RKO (cell line): ENCODE measurements around the gene TMEM125.

Source experiments
- DNase-seq: peaks from one replicate; pipeline ENCODE4 v3.0.0-alpha.2; 2016; ENCODE audit warnings: low spot score

The TMEM125 gene

GRCh38 chr1:43274125-43274803 is 4.5 kb downstream of the TMEM125 start:
- DNase-seq = peak; percentile 60

DNA sequence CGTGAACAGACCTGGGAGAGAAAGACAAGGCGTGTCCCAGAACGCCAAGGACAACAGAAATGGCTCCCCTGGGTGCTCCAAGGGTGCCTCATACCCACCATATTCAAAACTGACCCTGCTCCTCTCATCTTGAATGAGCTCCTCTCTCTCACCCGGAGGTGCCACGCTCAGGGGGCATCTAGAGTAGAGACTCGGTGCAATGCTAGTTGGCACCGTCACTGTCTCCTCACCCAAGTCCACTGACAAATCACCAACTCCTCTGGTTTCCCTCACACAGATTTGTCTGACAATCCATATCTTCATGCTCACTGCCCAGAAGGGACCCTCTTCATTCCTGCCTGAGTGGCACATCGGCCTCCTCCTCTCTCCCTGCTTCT is 5.0 kb downstream of the TMEM125 start:
- DNase-seq = no peak

GRCh38 chr1:43275826-43276620 is 6.2 kb downstream of the TMEM125 start:
- DNase-seq = no peak

GRCh38 chr1:43276673-43277072 is 6.9 kb downstream of the TMEM125 start:
- DNase-seq = no peak

- DNase-seq = no peak
Measured at GRCh38 chr1:43277116-43277876, 7.5 kb downstream of the TMEM125 start.

- DNase-seq = no peak
Measured at GRCh38 chr1:43279161-43279560, 9.4 kb downstream of the TMEM125 start.

DNA sequence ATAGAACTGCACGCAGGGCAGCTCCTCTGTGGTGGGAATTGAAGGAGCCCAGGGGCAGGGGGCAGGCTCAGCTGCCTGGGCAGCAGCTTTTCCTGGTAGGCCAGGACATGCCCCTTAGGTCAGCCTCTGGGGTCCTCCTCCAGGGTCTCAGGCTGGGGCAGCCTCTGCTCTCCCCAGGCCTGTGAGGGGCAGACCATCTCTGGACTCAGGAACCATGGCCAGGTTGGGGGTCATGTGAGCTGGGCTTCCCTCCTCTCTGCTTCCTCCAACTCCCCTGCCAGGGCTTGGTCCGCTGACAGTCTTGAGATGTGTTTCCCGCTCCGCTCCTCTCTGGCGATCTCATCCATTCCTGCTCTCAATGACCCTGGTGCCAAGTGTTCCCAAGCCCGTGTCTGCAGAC is 9.9 kb downstream of the TMEM125 start:
- DNase-seq = no peak

GRCh38 chr1:43280692-43281091 is 10.9 kb downstream of the TMEM125 start:
- no peak for DNase-seq

- DNase-seq = no peak
Measured at GRCh38 chr1:43282220-43283195, 12.7 kb downstream of the TMEM125 start.

DNA sequence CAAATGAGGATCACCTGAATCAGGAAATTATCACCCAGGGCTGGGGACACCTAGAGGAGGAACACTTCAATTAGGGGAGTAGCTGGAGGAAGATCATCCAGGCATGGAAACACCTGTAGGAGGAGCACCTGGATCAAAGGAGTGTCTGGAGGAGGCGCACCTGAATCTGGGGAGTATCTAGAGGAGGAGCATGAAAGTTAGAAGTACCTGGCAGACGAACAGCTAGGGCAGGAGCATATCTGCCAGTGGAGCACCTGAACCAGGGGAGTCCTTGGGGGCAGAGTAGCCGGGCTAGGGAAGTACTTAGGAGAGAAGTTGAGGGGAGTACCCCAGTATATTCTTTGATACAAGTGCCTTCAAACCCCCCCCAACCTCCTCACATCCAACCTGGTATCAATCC is 14.3 kb downstream of the TMEM125 start:
- no peak for DNase-seq

- no peak for DNase-seq
Measured at GRCh38 chr1:43284546-43285110, 14.8 kb downstream of the TMEM125 start.

DNA sequence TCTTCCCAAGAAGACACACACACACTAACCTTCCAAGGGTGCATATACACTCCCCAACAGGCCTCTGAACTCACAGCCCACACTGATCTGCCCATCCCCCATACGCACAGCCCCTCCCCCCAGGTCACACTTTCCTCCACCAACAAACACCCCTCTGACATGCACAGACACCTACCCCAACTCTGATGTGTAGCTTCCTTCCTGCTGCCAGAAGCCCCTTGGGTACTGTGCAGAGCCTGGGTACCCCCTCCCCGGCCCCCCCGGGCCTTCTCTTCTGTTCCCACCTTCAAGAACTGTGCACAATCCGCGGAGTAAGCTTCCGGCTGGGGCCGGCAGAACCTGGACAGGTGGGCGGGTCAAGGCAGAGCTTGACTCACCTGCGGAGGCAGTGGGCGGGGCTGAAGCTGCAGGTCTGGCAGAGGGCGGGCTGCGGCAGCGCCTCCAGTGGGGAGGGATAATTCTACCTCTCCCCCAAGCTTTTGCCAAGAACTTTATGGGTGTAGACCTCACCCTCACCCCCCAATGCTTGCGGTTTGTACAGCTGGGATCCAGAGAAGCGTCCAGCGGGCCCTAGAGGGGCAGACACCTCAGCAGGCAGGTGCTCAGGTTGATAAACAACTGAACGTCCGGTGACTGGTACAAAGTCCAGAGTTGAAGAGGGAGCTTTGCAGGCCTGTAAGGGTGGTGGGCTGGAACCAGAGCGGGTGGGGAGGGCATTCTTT is 15.6 kb downstream of the TMEM125 start, which contains the start of gene C1orf210:
C1orf210 (minus strand) TSS at position 313 of the 722 bp plus-strand sequence. CDS start 2,311 bp downstream, outside the sequence.
- no peak for DNase-seq

DNA sequence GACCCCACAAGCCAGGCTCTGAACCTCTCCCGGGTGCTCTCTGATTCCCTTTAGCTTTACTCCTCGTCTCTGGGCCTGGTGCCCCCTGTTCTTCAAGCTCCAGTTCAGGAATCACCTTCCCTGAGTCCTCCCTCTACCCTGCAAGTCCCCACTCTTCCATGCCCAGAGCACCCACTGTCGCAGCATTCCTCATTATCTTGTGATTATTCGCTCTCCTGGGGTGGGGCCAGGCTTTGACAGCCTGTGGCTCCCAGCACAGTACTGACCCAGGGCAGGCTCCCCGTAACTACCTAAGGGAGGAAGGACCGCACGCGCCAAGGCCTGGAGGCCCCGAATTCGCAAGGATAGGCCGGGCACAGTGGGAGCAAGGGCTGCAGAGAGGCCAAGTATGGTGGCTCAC is 16.3 kb downstream of the TMEM125 start:
- no peak for DNase-seq

GRCh38 chr1:43286533-43286932 is 16.8 kb downstream of the TMEM125 start:
- DNase-seq = no peak

- DNase-seq = no peak
Measured at GRCh38 chr1:43288058-43288784, 18.4 kb downstream of the TMEM125 start.

- DNase-seq = no peak
Measured at GRCh38 chr1:43288785-43289706, 19.3 kb downstream of the TMEM125 start.

DNA sequence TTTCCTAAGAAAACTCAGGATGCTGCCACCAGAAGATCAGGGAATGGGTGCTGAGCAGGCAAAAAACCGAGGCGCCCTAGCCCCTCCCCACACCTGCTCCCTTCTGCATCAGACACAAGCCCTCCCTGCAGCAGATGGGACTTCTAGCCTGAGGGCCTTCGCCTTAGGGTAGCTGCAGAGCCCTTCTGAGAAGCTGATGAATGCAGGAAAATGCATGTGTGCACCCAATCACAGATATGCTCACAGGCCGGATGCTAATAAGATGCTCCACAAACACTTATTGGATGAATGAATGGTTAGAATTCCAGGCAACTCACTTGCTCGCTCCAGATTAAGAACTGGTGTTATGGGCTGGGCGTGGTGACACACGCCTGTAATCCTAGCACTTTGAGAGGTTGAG is 22.4 kb downstream of the TMEM125 start:
- no peak for DNase-seq

- no peak for DNase-seq
Measured at GRCh38 chr1:43292679-43293078, 22.9 kb downstream of the TMEM125 start.

GRCh38 chr1:43293176-43293575 is 23.4 kb downstream of the TMEM125 start:
- no peak for DNase-seq
